ENCODE data around the gene NEDD4L.

The NEDD4L gene

DNA sequence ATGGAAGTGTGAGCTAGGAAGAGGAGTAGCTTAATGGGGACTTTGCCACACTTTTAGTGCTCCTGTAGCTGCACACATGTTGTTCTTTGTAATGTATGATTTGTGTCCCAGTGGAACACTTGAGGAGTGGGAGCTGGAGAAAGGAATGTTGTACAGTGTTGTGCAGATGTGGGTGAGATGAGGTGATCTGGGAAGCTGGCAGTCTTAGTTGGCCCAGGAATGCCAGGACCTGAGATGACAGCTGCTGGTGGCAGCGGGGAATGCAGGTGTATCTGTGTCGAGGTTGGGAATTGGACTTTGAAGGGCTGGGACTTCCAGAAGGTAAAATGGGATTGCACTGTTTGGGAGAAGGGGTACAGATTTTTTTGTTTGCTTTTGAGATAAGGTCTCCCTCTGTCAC lies 23.6 kb downstream of the NEDD4L start:
- no peak overlapping the region for H3K27ac Mint-ChIP-seq
- DNase-seq: no peak
- no peaks in the 10 kb centered on the region for H3K4me1 Mint-ChIP-seq (ENCODE audit: low read depth in 2 of 2)
- no peaks in the 10 kb centered on the region for H3K36me3 Mint-ChIP-seq (ENCODE audit: insufficient read depth)
- no peak for ATAC-seq (replicated peaks)
- peaks cover 0 to 27% of the 10 kb centered on the region in 2 donors for H3K27me3 Mint-ChIP-seq
- H3K4me3 Mint-ChIP-seq: no peak overlapping the region
- H3K9me3 Mint-ChIP-seq: no peaks in the 10 kb centered on the region

- Mint-ChIP-seq H3K4me1 (ENCODE audit: low read depth in 2 of 2) (no peaks in the 10 kb centered on the region), H3K27ac (no peak overlapping the region), H3K4me3 (no peak overlapping the region), H3K27me3 (peaks cover 0 to 27% of the 10 kb centered on the region in 2 donors), H3K9me3 (no peaks in the 10 kb centered on the region), H3K36me3 (ENCODE audit: insufficient read depth) (no peaks in the 10 kb centered on the region)
- DNase-seq (no peak), ATAC-seq (replicated peaks) (no peak)
Measured at GRCh38 chr18:58069099-58069498, 25.1 kb downstream of the NEDD4L start.

GRCh38 chr18:58069721-58070292 lies 25.8 kb downstream of the NEDD4L start:
- no peaks in the 10 kb centered on the region for H3K4me1 Mint-ChIP-seq (ENCODE audit: low read depth in 2 of 2)
- ATAC-seq (replicated peaks) (no peak), DNase-seq (no peak)
- no peak overlapping the region for H3K27ac Mint-ChIP-seq
- peaks cover 0 to 25% of the 10 kb centered on the region in 2 donors for H3K27me3 Mint-ChIP-seq
- H3K36me3 Mint-ChIP-seq (ENCODE audit: insufficient read depth): no peaks in the 10 kb centered on the region
- no peak overlapping the region for H3K4me3 Mint-ChIP-seq
- no peaks in the 10 kb centered on the region for H3K9me3 Mint-ChIP-seq

DNA sequence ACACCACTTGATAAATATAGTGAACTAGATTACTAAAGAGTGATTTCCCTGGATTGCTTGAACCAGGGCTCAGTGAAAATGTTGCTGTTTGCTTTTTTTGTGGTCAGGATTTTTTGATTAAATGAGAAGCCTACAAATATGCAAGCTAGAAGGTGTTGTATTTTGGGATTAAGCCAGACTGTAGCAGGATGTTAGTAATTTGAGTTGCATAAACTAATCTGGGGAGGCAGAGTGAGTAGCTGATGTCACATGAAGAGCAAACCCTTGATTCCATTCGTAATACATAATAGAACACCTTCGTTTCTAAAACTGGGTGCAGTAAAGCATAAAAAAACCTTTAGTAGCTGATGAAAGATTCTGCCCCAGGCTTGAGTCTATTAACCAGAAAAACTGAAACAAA lies 32.0 kb downstream of the NEDD4L start:
- DNase-seq (no peak), ATAC-seq (replicated peaks) (no peak)
- no peaks in the 10 kb centered on the region for H3K36me3 Mint-ChIP-seq (ENCODE audit: insufficient read depth)
- no peak overlapping the region for H3K4me3 Mint-ChIP-seq
- H3K27me3 Mint-ChIP-seq: peaks cover 21 to 31% of the 10 kb centered on the region in 2 donors
- H3K9me3 Mint-ChIP-seq: no peaks in the 10 kb centered on the region
- no peak overlapping the region for H3K27ac Mint-ChIP-seq
- peaks cover 0 to 3% of the 10 kb centered on the region in 2 donors for H3K4me1 Mint-ChIP-seq (ENCODE audit: low read depth in 2 of 2)

DNA sequence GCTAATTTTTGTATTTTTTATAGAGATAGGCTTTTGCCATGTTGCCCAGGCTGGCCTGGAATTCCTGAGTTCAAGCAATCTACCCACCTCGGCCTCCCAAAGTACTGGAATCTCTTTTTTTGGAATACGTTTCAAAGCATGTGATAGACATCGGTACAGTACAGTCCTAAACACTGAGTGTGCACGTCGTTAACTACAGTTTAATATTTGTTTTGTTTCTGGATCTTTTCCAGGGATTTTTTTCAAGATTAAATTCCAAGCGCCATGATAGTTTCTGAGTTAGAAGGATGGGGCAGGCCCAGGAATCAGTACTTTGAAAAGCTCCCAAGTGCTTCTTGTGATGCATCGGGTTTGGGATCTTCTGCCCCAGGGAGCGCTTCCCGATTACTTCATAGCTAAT lies 33.3 kb downstream of the NEDD4L start:
- no peak overlapping the region for H3K27ac Mint-ChIP-seq
- ATAC-seq (replicated peaks) (no peak), DNase-seq (no peak)

GRCh38 chr18:58078889-58079573 lies 35.0 kb downstream of the NEDD4L start:
- no peaks in the 10 kb centered on the region for H3K9me3 Mint-ChIP-seq
- no peak for ATAC-seq (replicated peaks)

More for the DNA sequence above, 33.3 kb downstream of the NEDD4L start:
- no peak overlapping the region for H3K4me3 Mint-ChIP-seq
- H3K9me3 Mint-ChIP-seq: no peaks in the 10 kb centered on the region
- no peaks in the 10 kb centered on the region for H3K36me3 Mint-ChIP-seq (ENCODE audit: insufficient read depth)
- H3K27me3 Mint-ChIP-seq: peaks cover 21 to 26% of the 10 kb centered on the region in 2 donors
- H3K4me1 Mint-ChIP-seq (ENCODE audit: low read depth in 2 of 2): peaks cover 0 to 3% of the 10 kb centered on the region in 2 donors

DNA sequence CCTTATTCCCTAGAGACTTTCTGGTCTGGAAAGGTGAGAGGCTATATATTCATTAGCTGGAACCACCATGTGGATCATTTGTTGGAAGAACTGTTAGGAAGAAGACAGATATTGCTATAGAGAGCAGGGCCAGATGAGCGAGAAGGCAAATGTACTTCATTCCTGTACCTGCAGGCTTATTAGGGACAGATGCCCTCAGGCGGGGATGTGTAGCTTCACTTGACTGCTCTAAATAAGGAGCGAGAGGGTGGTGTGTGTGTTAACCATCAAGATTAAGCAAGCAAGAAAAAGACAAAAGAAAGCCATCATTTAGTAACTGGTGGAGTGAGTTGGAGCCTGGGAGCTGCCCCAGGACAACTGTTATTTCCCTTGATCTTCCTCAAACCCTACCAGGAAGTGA lies 36.4 kb downstream of the NEDD4L start:
- H3K27me3 Mint-ChIP-seq: peaks cover 20 to 21% of the 10 kb centered on the region in 2 donors
- ATAC-seq (replicated peaks): no peak
- no peak overlapping the region for H3K27ac Mint-ChIP-seq

More at GRCh38 chr18:58078889-58079573, 35.0 kb downstream of the NEDD4L start:
- Mint-ChIP-seq H3K27me3 (peaks cover 21 to 26% of the 10 kb centered on the region in 2 donors), H3K27ac (no peak overlapping the region), H3K4me3 (no peak overlapping the region), H3K4me1 (ENCODE audit: low read depth in 2 of 2) (peaks cover 0 to 3% of the 10 kb centered on the region in 2 donors), H3K36me3 (ENCODE audit: insufficient read depth) (no peaks in the 10 kb centered on the region)
- DNase-seq: no peak

GRCh38 chr18:58087928-58088690 lies 44.1 kb downstream of the NEDD4L start:
- DNase-seq (no peak), ATAC-seq (replicated peaks) (no peak)
- H3K4me3 Mint-ChIP-seq: no peak overlapping the region
- H3K27ac Mint-ChIP-seq: no peak overlapping the region
- peaks cover 0 to 5% of the 10 kb centered on the region in 2 donors for H3K27me3 Mint-ChIP-seq
- H3K4me1 Mint-ChIP-seq (ENCODE audit: low read depth in 2 of 2): peaks cover 0 to 3% of the 10 kb centered on the region in 2 donors
- no peaks in the 10 kb centered on the region for H3K36me3 Mint-ChIP-seq (ENCODE audit: insufficient read depth)
- no peaks in the 10 kb centered on the region for H3K9me3 Mint-ChIP-seq

More for the DNA sequence above, 36.4 kb downstream of the NEDD4L start:
- Mint-ChIP-seq H3K4me1 (ENCODE audit: low read depth in 2 of 2) (peaks cover 0 to 3% of the 10 kb centered on the region in 2 donors), H3K9me3 (no peaks in the 10 kb centered on the region), H3K36me3 (ENCODE audit: insufficient read depth) (no peaks in the 10 kb centered on the region), H3K4me3 (no peak overlapping the region)
- no peak for DNase-seq

DNA sequence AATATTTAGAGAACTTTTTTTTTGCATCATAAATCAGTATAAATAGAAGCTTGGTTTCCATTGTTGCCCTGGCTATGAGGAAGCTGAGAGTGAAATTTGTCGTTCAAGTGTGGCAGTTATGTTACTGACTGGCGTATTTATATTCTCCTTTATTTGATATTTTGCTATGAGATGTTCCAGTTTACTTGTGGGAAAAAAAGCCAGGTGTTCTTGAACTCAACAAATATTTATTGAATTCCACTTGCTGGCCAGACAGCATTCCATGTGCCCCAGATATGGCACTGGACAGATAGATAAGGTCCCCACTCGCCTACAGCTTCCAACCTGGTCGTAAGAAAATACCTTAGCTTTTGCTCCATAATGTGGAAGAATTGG lies 44.7 kb downstream of the NEDD4L start:
- Mint-ChIP-seq H3K27me3 (peaks cover 0 to 5% of the 10 kb centered on the region in 2 donors), H3K36me3 (ENCODE audit: insufficient read depth) (no peaks in the 10 kb centered on the region), H3K27ac (no peak overlapping the region), H3K4me3 (no peak overlapping the region), H3K9me3 (no peaks in the 10 kb centered on the region), H3K4me1 (ENCODE audit: low read depth in 2 of 2) (peaks cover 0 to 3% of the 10 kb centered on the region in 2 donors)
- ATAC-seq (replicated peaks): no peak
- DNase-seq: no peak

GRCh38 chr18:58091099-58091611 lies 47.1 kb downstream of the NEDD4L start:
- DNase-seq: no peak
- no peak for ATAC-seq (replicated peaks)
- Mint-ChIP-seq H3K9me3 (no peaks in the 10 kb centered on the region), H3K27ac (no peak overlapping the region), H3K4me3 (no peak overlapping the region), H3K27me3 (peaks cover 8 to 11% of the 10 kb centered on the region in 2 donors), H3K4me1 (ENCODE audit: low read depth in 2 of 2) (peaks cover 0 to 6% of the 10 kb centered on the region in 2 donors), H3K36me3 (ENCODE audit: insufficient read depth) (no peaks in the 10 kb centered on the region)

GRCh38 chr18:58093311-58093803 lies 49.3 kb downstream of the NEDD4L start:
- H3K27ac Mint-ChIP-seq: no peak overlapping the region
- H3K4me3 Mint-ChIP-seq: no peak overlapping the region
- peaks cover 0 to 6% of the 10 kb centered on the region in 2 donors for H3K4me1 Mint-ChIP-seq (ENCODE audit: low read depth in 2 of 2)
- peaks cover 8 to 11% of the 10 kb centered on the region in 2 donors for H3K27me3 Mint-ChIP-seq
- H3K9me3 Mint-ChIP-seq: no peaks in the 10 kb centered on the region
- DNase-seq: no peak
- no peaks in the 10 kb centered on the region for H3K36me3 Mint-ChIP-seq (ENCODE audit: insufficient read depth)
- no peak for ATAC-seq (replicated peaks)

- Mint-ChIP-seq H3K27ac (no peak overlapping the region), H3K9me3 (no peaks in the 10 kb centered on the region), H3K4me3 (no peak overlapping the region), H3K36me3 (ENCODE audit: insufficient read depth) (no peaks in the 10 kb centered on the region), H3K4me1 (ENCODE audit: low read depth in 2 of 2) (peaks cover 0 to 6% of the 10 kb centered on the region in 2 donors), H3K27me3 (peaks cover 8 to 11% of the 10 kb centered on the region in 2 donors)
- DNase-seq: no peak
- no peak for ATAC-seq (replicated peaks)
Measured at GRCh38 chr18:58095222-58095621, 51.2 kb downstream of the NEDD4L start.

DNA sequence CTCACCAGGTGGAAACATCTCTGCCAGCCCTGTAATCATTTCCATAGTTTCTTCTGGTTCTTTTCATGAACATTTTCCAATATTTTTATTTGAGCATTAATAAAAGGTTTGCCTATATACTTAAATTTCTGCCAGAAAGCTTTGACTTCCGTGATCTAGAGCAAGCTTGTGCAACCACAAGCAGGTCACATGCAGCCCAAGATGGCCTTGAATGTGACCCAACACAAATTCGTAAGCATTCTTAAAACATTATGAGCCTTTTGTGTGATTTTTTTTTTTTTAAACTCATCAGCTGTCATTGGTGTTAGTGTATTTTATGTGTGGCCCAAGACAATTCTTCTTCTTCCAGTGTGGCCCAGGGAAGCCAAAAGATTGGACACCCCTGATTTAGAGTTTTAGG lies 51.6 kb downstream of the NEDD4L start:
- Mint-ChIP-seq H3K36me3 (ENCODE audit: insufficient read depth) (no peaks in the 10 kb centered on the region), H3K4me1 (ENCODE audit: low read depth in 2 of 2) (peaks cover 0 to 6% of the 10 kb centered on the region in 2 donors), H3K27me3 (peaks cover 8 to 11% of the 10 kb centered on the region in 2 donors), H3K4me3 (no peak overlapping the region), H3K27ac (no peak overlapping the region), H3K9me3 (no peaks in the 10 kb centered on the region)
- ATAC-seq (replicated peaks) (no peak), DNase-seq (no peak)
